Vagina (tissue), 2 donors: Measurements from ENCODE around the gene KLHL9. TPM values are rescaled to one million over a fixed set of nuclear protein-coding genes. Genes with fewer than 3 reads are reported as not detected.

Experiments
- DNase-seq, 2 donors: peaks; one replicate each; pipeline ENCODE4 v3.0.0-alpha.2; 2017; ENCODE audit errors: extremely low spot score in 2 of 2
- H3K27ac ChIP-seq: fragments of 200-600 bp; sonication (generic); one replicate; pipeline ENCODE4 v1.5.1; 2019
- H3K27me3 ChIP-seq: fragments of 200-600 bp; sonication (generic); one replicate; pipeline ENCODE4 v1.5.1; 2019
- H3K36me3 ChIP-seq, 2 donors: fragments of 200-600 bp; sonication (generic); one replicate each; pipeline ENCODE4 v1.5.1; 2017 to 2019
- H3K4me1 ChIP-seq: fragments of 200-600 bp; sonication (generic); one replicate; pipeline ENCODE4 v1.5.1; 2019
- H3K4me3 ChIP-seq, 2 donors: fragments of 200-600 bp; sonication (generic); 1 replicate in 1 of 2; 2 replicates in 1 of 2; pipeline ENCODE4 v1.5.1; 2016 to 2019
- H3K9me3 ChIP-seq: fragments of 200-600 bp; sonication (generic); one replicate; pipeline ENCODE4 v1.5.1; 2019
- POLR2A ChIP-seq, 2 donors: fragments of 450-650 bp; IDR thresholded peaks; one replicate each; pipeline ENCODE4 v1.6.1; 2017; ENCODE audit warnings: antibody characterized with exemption in 2 of 2, mild to moderate bottlenecking in 2 of 2, moderate library complexity in 2 of 2
- POLR2AphosphoS5 ChIP-seq, 2 donors: sonication (generic); formaldehyde crosslinking; IDR thresholded peaks; one replicate each; pipeline ENCODE4 v1.9.0; 2017; ENCODE audit warnings: antibody characterized with exemption in 2 of 2, mild to moderate bottlenecking in 2 of 2, low read depth in 1 of 2; ENCODE audit not compliant: insufficient read depth in 1 of 2
- intact Hi-C: fragments of 100-400 bp; cut with DNase I; formaldehyde crosslinking; loops from one replicate; pipeline ENCODE4 v1.15.1; 2023
- total RNA-seq: library from RNA; depleted of rRNA; stranded (reverse); fragments of >200 nt; gene quantifications from one replicate; pipeline ENCODE4 v1.2.3, GENCODE V29; 2016
- TF ChIP-seq, protein P1 (sequence below), 3 experiments: fragments of 450-650 bp in 2 of 3; fragments of 200-600 bp in 1 of 3; sonication (generic) in 1 of 3; IDR thresholded peaks; one replicate each; pipeline ENCODE4 v1.5.1; 2017 to 2019; ENCODE audit warnings: antibody characterized with exemption in 3 of 3, mild to moderate bottlenecking in 2 of 3, moderate library complexity in 2 of 3

Gene KLHL9
- total RNA-seq, 1 donor from 2014 or later: 22.3 TPM

GRCh38 chr9:21295992-21296391 is 39.2 kb downstream of the KLHL9 start:
- intact Hi-C loops: no loop called here
- Histone ChIP-seq H3K4me1 (no peaks in the 10 kb centered on the region), H3K27me3 (no peaks in the 10 kb centered on the region), H3K36me3 (no peaks in the 10 kb centered on the region), H3K9me3 (no peaks in the 10 kb centered on the region), H3K27ac (no peak overlapping the region), H3K4me3 (no peak overlapping the region)
- no peak for TF ChIP-seq POLR2A (IDR thresholded peaks at IDR 0.05)
- TF ChIP-seq POLR2AphosphoS5 (IDR thresholded peaks at IDR 0.05; ENCODE audit: insufficient read depth in 1 of 2, low read depth in 1 of 2): no peak
- TF ChIP-seq, protein P1, sequence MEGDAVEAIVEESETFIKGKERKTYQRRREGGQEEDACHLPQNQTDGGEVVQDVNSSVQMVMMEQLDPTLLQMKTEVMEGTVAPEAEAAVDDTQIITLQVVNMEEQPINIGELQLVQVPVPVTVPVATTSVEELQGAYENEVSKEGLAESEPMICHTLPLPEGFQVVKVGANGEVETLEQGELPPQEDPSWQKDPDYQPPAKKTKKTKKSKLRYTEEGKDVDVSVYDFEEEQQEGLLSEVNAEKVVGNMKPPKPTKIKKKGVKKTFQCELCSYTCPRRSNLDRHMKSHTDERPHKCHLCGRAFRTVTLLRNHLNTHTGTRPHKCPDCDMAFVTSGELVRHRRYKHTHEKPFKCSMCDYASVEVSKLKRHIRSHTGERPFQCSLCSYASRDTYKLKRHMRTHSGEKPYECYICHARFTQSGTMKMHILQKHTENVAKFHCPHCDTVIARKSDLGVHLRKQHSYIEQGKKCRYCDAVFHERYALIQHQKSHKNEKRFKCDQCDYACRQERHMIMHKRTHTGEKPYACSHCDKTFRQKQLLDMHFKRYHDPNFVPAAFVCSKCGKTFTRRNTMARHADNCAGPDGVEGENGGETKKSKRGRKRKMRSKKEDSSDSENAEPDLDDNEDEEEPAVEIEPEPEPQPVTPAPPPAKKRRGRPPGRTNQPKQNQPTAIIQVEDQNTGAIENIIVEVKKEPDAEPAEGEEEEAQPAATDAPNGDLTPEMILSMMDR (IDR thresholded peaks at IDR 0.05): no peak
- no peak for DNase-seq

DNA sequence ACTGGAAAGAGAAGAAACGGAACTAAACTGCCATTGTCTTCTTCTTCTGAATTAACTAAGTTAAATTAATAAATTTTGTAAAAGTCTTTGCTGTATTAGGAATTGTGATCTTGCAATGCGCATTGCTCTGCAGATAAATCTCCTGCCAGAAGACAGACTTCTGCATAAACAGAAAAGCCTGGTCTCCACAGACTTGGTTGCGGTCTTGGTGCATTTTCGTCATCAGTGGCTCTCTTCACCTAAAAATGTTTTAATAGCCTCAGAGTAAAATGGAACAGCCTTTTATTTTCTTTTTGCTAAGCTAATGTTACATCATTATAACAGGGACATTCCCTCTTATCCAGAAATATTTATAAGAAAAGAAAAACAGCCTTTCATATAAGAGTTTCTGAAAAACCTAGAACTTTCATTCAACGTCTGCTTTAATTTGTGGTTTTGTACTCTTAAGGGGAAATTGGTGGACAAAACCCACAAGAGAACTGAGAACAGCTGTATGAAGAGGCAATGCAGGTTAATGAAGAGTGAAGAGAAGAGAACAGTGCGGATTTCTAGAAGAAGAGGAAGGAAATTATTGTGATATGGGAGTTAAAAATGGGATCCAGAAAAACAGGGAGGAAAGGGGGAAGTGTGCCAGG is 40.2 kb downstream of the KLHL9 start:
- intact Hi-C loops: no loop called here

GRCh38 chr9:21294364-21294774 is 40.8 kb downstream of the KLHL9 start:
- H3K9me3 ChIP-seq: no peaks in the 10 kb centered on the region
- no peaks in the 10 kb centered on the region for H3K36me3 ChIP-seq
- H3K27ac ChIP-seq: no peak overlapping the region
- intact Hi-C loops: no loop called here
- no peak for DNase-seq
- peak in 1 of 2 donors; percentile 42 for TF ChIP-seq POLR2AphosphoS5 (IDR thresholded peaks at IDR 0.05; ENCODE audit: insufficient read depth in 1 of 2, low read depth in 1 of 2)
- TF ChIP-seq POLR2A (IDR thresholded peaks at IDR 0.05): no peak
- H3K4me3 ChIP-seq: no peak overlapping the region
- H3K4me1 ChIP-seq: no peaks in the 10 kb centered on the region
- no peaks in the 10 kb centered on the region for H3K27me3 ChIP-seq

More for the DNA sequence above, 40.2 kb downstream of the KLHL9 start:
- Histone ChIP-seq H3K36me3 (no peaks in the 10 kb centered on the region), H3K4me3 (no peak overlapping the region), H3K9me3 (no peaks in the 10 kb centered on the region), H3K4me1 (no peaks in the 10 kb centered on the region), H3K27me3 (no peaks in the 10 kb centered on the region), H3K27ac (no peak overlapping the region)
- TF ChIP-seq, protein P1 (IDR thresholded peaks at IDR 0.05): no peak
- TF ChIP-seq POLR2AphosphoS5 (IDR thresholded peaks at IDR 0.05; ENCODE audit: insufficient read depth in 1 of 2, low read depth in 1 of 2) (no peak), POLR2A (IDR thresholded peaks at IDR 0.05) (no peak)
- DNase-seq: no peak

- Histone ChIP-seq H3K4me1 (no peaks in the 10 kb centered on the region), H3K4me3 (no peak overlapping the region), H3K27me3 (no peaks in the 10 kb centered on the region), H3K9me3 (no peaks in the 10 kb centered on the region), H3K36me3 (no peaks in the 10 kb centered on the region), H3K27ac (no peak overlapping the region)
- no peak for DNase-seq
- TF ChIP-seq, protein P1 (IDR thresholded peaks at IDR 0.05): no peak
- no peak for TF ChIP-seq POLR2AphosphoS5 (IDR thresholded peaks at IDR 0.05; ENCODE audit: insufficient read depth in 1 of 2, low read depth in 1 of 2)
- no peak for TF ChIP-seq POLR2A (IDR thresholded peaks at IDR 0.05)
- intact Hi-C loops: no loop called here
These were observed 45.4 kb downstream of the KLHL9 start for GRCh38 chr9:21289848-21290247.

DNA sequence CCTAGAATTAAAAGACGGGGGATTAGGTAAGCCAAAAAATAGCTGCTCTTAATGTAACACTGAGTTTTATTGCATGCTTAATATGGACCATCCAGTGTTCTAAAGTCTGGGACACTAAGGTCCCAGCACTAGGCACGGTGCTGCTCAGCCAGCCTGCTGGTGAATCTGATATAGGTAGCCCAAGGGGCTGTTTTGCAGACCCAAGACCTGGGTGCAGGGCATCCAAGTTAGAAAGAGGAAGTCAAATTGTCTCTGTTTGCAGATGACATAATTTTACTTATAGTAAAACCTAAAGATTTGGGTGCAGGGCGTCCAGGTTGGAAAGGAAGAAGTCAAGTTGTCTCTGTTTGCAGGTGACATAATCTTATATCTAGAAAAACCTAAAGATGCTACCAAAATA is 47.9 kb downstream of the KLHL9 start:
- TF ChIP-seq POLR2A (IDR thresholded peaks at IDR 0.05): no peak
- no peak for TF ChIP-seq POLR2AphosphoS5 (IDR thresholded peaks at IDR 0.05; ENCODE audit: insufficient read depth in 1 of 2, low read depth in 1 of 2)
- TF ChIP-seq, protein P1 (IDR thresholded peaks at IDR 0.05): no peak
- H3K9me3 ChIP-seq: no peaks in the 10 kb centered on the region
- no peak overlapping the region for H3K4me3 ChIP-seq
- H3K27me3 ChIP-seq: no peaks in the 10 kb centered on the region
- no peak for DNase-seq
- intact Hi-C loops: no loop called here
- no peaks in the 10 kb centered on the region for H3K4me1 ChIP-seq
- no peak overlapping the region for H3K27ac ChIP-seq
- H3K36me3 ChIP-seq: no peaks in the 10 kb centered on the region
